Frontal cortex (tissue), 4 donors: ENCODE measurements around the gene TBC1D22A. TPM values are rescaled to one million over a fixed set of nuclear protein-coding genes. Genes with fewer than 3 reads are reported as not detected.
"Not testable (repeated sequence)": the region's sequence is repeated elsewhere in the genome, so short reads cannot be mapped to it uniquely, and the experiment has no call there.

Source experiments
- DNase-seq, 2 donors: peaks; one replicate each; pipeline ENCODE4 v3.0.0; 2012; ENCODE audit warnings: low spot score in 2 of 2
- FAIRE-seq: peaks from 2 replicates; lab custom pipeline; 2012; peaks lifted over from hg19 to GRCh38; lab: Jason Lieb, UNC
- total RNA-seq: library from RNA; depleted of rRNA; stranded (reverse); fragments of >200 nt; gene quantifications from one replicate; pipeline ENCODE4 v1.2.3, GENCODE V29; 2014
- donor health status: control.
- donor health status: control.
- donor health status: control.

Gene TBC1D22A
- total RNA-seq, 1 donor from 2014 or later, result 5.3 TPM

DNA sequence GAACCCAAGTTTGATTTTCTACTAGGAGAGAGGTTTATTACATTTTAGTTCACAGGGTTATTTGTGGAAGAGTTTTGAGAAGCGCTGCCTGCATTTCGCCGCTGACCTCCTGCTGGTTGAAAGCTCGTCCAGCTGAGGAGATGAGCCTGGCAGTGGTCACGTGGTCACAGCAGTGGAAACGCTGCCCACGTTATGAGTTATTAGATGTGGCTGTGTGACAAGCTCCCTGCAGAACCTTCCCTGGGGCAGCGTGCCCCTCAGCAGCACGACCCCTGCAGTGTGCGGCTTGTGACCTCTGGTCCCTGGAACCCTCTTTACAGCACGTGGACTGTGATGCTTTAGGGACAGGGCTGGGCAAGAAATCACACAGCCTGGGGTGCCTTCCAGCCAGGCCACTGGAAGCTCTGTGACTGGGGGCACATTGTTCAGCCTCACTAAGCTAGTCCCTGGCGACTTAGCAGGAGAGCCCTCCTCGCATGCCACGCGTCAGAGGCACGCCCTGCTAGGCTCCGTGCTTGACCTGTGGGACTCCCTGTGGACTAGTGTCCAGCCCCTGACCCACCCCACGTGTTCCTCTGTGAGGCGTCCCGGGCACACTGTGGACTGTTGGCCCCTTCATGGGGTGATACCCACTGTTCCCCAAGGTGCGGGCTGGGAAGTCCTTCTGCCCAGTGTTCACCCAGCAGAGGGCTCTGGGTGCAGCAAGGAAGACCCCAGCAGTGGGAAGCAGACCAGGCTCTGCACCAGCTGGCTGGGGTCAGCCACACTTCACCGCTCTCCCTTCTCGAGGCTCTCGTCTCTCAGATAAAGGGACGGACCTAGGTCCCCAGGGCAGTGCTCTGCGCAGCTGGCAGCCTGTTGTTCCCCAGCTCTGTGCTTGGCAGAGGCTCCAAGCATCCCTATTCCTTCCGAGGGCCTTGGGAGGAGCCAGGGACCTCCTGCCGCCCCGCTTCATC, 349.5 kb downstream of the TBC1D22A start:
- DNase-seq, result no peak
- FAIRE-seq, result no peak

DNA sequence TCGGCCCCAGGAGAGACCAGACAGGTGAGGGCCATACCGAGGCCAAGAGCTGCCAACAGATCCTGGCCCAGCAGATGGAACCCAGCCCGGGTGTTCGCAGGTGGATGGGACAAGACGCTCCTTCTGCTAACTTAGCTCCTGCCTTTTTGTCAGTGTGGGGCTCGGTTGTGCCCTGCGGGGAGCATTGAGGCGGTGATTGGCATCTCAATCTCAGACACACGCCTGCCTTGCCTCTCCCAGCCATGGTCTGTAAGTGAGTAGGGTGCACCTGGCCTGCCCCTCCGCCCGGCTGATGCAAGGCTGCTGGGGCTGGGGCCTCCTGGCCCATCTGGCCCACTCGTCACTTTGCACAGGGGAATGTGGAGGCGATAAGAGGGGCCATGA, 350.1 kb downstream of the TBC1D22A start:
- FAIRE-seq, result no peak

DNA sequence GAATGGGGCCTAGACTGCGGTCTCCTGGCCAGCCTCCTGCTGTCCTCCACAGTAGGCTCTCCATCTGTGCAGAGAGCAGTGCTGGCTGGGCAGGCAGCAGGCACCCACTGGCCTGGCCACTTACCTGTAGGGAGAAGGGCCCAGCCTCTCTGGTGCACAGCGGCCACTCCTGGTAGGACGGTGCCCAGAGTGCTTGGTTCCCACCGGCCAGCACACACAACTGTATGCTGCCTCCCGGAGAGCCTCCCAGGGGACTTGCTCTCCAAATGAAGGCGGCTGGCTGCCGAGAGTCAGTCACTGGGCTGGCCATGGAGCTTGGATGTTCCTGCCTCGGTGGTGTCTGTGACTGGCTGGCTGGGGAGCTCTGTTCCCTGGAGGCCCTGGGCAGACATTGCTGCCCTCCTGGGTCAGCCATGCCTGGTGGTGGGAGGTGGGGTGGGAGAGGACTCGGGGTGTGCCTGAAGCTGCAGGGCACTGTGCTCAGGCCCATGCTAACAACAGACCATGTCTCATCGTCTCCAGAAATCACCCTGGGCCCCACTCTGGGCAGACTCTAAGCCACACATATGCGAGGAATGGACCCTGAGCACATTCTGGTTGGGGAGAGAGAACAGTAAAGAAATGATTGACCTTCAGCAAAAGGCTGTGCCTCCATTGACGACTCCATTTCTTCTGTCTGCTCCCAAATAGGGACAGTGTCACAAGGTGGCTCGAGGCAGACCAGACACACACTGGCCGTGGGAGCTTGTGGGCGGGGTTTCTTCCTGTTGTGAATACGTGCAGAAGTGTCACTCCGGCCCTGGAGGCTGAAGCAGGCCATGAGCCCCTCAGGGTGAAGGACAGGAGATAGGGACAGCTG, 350.8 kb downstream of the TBC1D22A start:
- no peak for FAIRE-seq
- DNase-seq, result no peak

More for the DNA sequence above, 350.1 kb downstream of the TBC1D22A start:
- no peak for DNase-seq

DNA sequence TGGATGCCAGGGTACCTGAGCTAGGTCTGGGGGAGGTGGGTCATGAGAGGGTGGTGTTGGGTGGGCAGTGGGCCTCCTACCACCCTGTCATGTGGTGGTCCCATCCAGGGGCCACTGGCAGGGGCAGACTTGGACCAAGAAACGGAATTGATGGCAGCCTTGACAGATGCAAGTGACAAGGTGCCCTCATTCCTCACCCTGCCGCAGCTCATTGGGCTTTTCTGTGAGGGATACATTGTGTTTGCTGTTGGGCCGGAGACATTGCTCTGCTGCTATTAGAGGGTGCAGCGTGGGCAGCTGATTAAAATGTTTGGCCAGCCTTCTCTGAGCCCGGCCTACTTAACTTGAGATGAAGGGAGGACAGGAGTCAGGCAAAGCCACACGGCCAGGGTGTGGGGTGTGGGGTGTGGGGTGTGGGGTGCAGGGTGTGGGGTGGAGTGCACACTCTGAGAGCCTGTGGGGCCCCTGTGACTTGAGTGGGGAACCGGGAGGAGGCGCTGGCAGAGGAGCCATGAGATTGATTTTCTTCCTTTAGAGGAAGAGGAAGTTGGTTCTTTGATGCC, 351.5 kb downstream of the TBC1D22A start:
- no peak for DNase-seq
- no peak for FAIRE-seq

DNA sequence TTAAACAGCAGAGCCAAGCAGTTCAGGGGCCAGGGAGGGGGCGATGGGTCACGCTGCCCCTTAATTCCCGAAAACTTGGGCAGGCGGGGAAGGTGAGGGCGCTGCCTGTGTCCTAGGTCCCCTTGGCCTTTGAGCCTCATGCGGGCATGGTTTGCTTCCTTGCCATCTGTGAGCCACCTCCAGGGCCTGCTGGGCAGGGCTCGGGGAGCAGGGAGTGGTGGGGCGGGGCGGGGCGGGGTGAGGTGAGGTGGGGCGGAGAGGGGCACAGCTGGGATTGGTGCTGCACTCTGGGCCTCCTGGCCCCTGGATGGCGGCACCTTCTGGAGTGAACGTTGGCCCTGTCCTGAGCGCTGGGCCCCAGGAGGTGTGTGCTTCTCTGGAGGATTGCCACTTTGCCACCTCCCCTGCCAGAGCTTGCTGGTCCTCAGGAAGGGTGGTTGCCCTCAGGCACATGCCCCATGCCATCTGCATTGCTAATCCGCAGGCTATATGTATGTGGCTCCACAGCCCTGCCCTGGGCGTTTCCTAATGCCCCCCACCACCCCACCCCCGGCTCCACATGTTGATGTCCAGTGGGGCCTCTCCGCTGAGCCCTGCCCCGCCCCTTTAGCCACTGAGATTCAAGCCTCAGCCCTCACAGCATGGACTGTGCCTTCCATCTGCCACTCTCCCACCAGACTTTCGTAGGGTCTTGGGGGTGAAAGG, 352.5 kb downstream of the TBC1D22A start:
- FAIRE-seq, result no peak
- no peak for DNase-seq

DNA sequence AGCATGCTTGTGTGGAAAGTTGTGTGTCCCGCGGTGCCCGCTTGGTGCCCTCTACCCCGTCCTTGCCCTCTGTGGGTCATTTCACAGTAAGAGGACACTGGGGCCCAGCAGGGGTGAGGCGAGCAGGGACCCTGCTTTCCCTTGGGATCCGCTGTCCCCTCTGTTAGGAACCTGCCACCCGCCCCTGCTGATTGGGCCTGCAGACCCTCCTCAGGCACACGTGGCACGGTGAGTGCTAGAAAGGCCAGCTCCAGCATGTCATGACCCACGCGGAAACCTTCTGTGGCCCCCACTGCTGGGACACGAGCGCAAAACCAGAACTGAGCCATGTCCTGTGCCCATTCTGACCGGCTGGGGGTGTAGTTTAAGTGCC, 353.1 kb downstream of the TBC1D22A start:
- FAIRE-seq, result no peak
- DNase-seq, result no peak

DNA sequence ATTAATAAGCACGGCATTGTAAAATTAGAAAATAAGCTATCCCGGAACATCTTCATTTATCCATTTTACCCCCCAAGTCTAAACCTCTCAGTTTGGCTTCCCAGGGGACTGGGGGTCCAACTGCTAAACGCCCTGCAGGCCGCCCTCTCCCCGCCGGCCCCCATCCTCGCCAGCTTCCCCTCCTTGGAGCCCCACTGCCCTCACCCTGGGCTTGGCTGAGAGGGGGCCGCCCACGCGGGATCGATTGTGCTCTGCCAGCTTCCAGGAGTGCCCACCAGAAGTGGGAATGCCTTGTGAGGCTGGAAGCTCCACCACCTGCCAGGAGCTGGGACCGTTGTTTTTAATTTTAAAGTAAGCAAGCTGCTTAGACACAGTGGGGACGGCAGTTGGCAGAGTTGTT, 353.5 kb downstream of the TBC1D22A start:
- no peak for FAIRE-seq

DNA sequence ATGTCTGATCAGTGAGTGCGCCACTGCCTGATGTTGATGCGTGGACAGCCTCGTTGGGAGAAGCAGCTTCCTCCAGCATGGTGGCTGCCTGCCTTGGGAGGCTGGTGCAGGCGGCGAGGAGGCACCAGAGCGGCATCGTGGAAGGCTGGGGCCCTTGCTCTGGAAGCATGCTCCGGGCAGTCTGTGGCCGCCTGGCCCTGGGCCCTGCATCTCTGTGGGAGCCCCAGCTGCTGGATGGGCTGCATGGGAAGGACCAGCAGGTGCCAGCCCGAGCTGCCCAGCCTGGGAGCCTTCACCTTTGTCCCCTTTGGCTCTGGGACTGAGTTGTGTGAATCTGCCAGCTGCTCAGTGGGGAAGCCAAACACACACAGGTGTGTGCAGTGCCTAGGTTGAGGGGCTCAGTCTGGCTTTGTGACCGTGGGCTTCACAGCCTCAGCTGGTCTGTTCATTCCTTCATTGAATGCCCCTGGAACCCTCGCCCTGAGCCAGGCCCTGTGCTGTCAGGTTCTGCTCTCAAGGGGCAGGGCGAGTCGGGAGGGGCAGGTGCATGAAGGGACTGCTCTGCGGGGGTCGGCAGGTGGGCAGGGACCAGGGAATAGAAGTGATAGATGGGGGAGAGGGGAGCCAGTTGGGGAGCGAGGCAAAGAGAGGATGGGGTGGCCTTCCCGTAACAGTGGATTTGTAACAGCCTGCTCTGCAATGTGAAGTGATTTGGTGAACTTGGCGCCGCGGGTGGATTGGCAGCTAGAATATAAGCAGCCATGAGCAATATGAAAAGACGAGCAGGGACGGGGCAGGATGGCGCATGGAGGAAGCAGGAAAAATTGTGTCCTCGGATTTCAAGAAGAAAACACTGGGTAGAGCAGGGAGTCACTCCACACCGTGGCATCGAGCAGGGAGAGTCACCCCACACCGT, 354.2 kb downstream of the TBC1D22A start:
- no peak for DNase-seq
- no peak for FAIRE-seq

More for the DNA sequence above, 353.5 kb downstream of the TBC1D22A start:
- no peak for DNase-seq

DNA sequence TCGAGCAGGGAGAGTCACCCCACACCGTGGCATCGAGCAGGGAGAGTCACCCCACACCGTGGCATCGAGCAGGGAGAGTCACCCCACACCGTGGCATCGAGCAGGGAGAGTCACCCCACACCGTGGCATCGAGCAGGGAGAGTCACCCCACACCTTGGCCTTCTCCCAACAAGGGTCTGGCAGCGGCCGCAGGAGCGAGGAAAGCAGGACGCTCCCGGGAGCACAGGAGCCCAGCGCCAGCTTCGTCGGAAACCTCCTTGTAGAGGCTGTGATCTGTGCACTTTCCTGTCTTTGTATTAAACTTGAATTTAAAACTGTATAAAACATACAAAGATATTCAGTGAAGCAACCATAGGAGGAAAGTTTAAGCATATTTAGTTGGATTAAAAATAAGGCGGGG, 355.0 kb downstream of the TBC1D22A start:
- FAIRE-seq, DNase-seq: not testable (repeated sequence)

DNA sequence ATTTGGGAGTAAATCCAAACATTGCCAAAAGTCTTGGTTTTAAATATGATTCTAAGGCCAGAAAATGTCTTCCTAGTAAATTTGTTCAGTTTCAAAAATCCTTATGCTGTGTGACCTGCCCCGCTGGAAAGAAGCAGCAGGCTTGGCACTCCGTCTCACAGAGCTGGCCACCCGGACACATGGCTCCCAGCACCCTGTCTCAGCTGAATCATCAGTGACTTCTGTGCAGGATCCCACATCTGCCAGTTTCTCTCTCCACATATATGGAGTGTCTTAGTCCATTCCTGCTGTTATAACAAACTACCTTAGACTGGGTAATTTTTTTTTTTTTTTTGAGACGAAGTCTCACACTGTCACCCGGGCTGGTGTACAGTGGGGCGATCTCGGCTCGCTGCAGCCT, 356.7 kb downstream of the TBC1D22A start:
- FAIRE-seq (no peak), DNase-seq (no peak)

DNA sequence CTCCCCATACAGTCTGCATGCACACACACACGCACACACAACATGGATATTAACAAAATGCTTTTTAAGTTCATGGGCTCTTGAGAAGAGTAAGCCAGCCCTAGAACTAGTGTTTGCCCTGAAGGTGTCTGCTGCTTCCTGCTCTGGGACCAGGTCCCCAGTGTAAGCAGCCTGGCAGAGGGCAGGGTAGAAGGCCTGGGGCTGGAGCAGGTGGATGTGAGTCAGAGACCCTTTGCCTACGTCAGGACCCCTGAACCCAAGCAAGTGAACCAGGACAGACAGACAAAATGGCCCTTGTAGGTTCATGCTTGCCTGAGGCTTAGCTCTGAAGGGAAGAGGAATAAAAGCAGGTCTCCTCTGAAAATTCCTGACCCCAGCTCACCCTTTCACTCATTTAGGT, 357.9 kb downstream of the TBC1D22A start:
- no peak for DNase-seq
- FAIRE-seq, result no peak

DNA sequence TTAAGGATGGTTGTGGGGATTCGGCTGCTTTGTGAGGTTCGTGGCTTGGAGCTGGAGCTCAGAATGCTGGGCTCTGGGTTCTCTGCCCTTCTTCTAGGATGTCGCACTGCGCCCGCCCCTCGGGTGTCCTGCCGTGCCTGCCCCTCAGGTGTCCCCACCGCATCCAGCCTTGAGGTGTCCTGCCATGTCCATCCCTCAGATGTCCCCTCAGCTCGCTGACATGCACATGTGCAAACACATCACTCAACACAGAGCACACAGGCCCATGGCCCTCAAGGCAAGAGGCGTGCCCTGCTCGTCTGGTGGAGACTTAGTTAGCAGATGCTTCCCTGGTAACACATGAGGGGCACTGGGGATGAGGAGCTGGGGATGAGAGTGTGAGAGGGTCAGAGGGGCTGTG, 359.3 kb downstream of the TBC1D22A start:
- FAIRE-seq (no peak), DNase-seq (no peak)

DNA sequence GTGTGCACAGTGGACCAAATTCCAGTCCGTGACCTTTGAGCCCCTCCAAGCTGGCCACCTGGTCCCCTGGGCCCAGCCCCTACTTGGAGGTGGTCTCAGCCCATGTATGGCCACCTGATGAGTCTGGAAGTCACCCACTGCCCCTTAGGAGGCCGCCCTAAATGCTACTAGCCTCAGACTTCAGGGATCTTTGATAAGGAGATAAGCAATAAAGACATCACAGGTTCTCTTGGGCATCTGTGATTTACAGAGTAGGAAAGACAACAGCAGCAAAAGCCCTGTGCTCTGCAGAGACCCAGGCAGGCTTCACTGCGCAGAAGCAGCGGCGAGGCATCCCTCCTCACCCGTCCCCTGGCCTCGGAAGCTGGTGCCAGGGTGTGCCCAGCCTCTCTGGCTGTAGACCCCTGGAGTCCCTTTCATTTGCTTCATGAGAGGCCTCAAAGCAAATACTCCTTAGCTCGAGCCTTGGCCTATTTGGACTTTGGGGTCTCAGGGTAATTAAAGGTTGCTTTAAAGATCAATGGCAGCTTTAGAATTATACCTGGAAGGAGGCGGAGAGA, 360.1 kb downstream of the TBC1D22A start:
- no peak for FAIRE-seq
- no peak for DNase-seq

DNA sequence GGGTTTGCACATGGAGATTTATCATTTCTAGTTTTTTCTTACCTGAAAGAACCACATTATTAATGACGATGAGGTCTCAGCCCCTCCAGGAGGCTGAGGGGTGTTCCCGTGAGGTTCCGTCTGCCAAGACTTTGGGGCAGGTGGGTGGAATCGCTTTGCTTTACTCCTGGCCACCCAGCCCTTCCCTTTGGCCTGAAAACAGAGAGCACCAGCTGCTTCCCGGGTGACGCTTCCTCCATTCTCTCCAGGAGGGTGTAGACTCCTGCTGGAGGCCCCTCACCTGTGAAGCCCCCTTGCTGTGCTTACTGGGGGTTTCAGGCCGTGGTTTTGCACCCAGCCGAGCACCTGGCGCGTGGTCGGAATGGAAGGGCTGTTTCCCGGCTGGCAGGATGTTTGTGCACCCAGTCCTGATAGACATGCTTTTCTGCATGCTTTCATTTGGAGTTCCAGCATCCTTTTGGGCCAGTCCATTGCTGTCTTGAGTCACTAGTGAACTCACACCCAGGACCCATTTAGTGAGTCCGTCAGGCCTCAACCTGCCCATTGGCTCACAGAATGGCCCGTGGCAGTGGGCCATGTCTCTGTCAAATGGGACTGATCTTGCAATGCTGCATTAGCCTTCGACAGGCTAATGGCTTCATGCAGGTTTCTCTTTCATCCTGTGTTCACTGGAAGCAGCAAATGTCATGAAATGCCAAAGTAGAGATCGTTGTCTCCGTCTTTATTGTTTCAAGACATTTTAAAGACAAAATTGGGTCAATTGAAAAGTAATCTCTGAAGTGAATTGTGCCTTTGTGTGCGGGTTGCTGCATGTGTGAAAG, 360.8 kb downstream of the TBC1D22A start:
- no peak for FAIRE-seq

DNA sequence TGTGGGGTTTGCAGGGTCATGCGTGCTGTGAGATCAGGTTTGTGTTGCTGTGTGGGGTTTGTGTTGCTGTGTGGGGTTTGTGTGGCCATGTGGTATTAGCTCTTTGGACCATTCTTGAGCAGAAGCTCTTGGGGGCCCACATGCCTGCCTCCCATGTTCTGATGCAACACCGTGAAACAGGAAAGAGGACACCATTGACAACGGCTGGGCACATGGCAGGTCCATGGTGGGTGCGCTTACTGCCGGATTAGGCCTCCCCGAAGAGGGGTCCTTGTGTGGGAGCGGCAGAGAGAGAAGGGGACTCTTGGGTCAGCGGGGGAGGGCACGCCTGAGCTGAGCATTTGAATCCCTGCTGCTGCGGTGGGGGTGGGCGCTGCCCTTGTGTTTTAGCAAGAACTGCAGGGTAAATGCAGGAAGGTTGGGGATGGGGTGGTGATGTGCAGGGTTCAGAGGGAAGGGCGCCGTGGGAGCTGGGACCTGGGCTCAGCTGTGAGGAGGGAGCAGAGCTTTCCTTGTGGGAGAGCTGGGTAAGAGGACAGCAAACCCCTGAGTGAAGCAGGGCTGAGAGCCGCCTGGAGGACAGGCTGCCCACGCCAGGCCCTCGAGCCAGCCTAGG, 361.5 kb downstream of the TBC1D22A start:
- no peak for FAIRE-seq
- no peak for DNase-seq

More for the DNA sequence above, 360.8 kb downstream of the TBC1D22A start:
- no peak for DNase-seq

DNA sequence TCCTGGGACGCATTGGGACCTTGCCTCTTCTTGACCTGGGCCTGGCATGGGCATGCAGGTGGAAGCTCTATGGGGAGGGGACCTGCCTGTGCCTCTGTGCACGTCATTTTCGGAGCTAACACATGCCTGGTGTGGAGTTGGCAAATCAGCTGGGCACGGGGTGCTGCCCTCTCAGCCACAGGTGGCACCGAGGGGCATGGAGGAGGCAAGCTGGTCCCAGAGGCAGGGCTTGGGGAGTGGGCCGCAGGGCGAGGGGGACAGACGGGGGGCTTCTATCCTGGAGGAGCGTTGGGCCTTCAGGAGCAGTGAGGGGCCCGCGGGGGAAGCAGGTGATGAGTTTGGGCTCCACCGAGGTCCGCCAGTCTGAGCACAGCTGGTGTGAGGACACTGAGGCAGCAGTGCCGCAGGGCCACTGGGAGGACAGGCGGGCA, 362.0 kb downstream of the TBC1D22A start:
- FAIRE-seq (no peak), DNase-seq (no peak)

DNA sequence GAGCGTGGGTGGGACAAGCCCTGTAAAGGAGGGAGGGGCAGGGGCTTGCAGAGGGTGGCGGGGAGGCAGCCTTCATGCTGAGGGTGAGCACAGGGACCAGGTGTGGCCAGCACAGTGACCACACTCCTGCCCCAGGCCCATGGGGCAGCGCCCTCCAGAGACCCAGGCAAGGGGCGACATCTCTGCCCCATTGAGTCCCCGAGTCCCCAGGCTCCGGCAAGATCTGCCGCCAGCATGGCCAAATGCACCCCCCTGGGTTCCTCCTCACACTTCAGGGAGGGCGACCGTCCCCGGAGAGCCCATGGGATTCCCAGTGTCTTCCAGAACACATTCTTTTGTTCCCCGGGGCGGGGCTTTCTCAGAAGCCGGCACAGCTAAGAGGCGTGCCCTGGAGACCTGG, 362.5 kb downstream of the TBC1D22A start:
- DNase-seq (no peak), FAIRE-seq (no peak)
